Mesothelial cell of epicardium (in vitro differentiated cells): ENCODE measurements around the gene PLCB4. TPM values are rescaled to one million over a fixed set of nuclear protein-coding genes. Genes with fewer than 3 reads are reported as not detected.

Source experiments
- DNase-seq, 2 experiments: peaks; one replicate each; pipeline ENCODE4 v3.0.0; 2021; ENCODE audit warnings: low spot score in 2 of 2; ENCODE audit not compliant: unreplicated experiment in 2 of 2
- H3K27ac Mint-ChIP-seq: 2 replicates; pipeline ENCODE4 v1.8.0; 2021; ENCODE audit warnings: mixed read lengths
- H3K27me3 Mint-ChIP-seq: 2 replicates; pipeline ENCODE4 v1.8.0; 2021; ENCODE audit warnings: low read depth, mixed read lengths
- H3K36me3 Mint-ChIP-seq: 2 replicates; pipeline ENCODE4 v1.8.0; 2021; ENCODE audit warnings: mixed read lengths
- H3K4me1 Mint-ChIP-seq: 2 replicates; pipeline ENCODE4 v1.8.0; 2021; ENCODE audit warnings: mixed read lengths
- H3K4me3 Mint-ChIP-seq: 2 replicates; pipeline ENCODE4 v1.8.0; 2021; ENCODE audit warnings: mild to moderate bottlenecking, moderate library complexity, mixed read lengths
- H3K9me3 Mint-ChIP-seq: 2 replicates; pipeline ENCODE4 v1.8.0; 2021; ENCODE audit warnings: mixed read lengths
- CTCF ChIP-seq: fragments of 200-600 bp; sonication (generic); IDR thresholded peaks from one replicate; pipeline ENCODE4 v1.5.0; 2021; ENCODE audit warnings: antibody characterized with exemption; ENCODE audit not compliant: unreplicated experiment
- total RNA-seq: library from RNA; stranded (reverse); gene quantifications from 3 replicates; pipeline ENCODE4 v1.2.1, GENCODE V29; 2021

Gene PLCB4
- total RNA-seq, 1 donor from 2014 or later: 14.0 TPM

GRCh38 chr20:9427430-9428291 is 358.8 kb downstream of the PLCB4 start:
- H3K27me3 Mint-ChIP-seq: no peaks in the 10 kb centered on the region
- no peaks in the 10 kb centered on the region for H3K36me3 Mint-ChIP-seq
- H3K4me3 Mint-ChIP-seq: no peak overlapping the region
- H3K4me1 Mint-ChIP-seq: peaks cover 14% of the 10 kb centered on the region
- DNase-seq: no peak
- no peaks in the 10 kb centered on the region for H3K9me3 Mint-ChIP-seq
- no peak for TF ChIP-seq CTCF
- H3K27ac Mint-ChIP-seq: peak overlapping the region; percentile 75

- Mint-ChIP-seq H3K4me1 (peaks cover 14% of the 10 kb centered on the region), H3K27me3 (no peaks in the 10 kb centered on the region), H3K27ac (peak overlapping the region; percentile 11), H3K36me3 (no peaks in the 10 kb centered on the region), H3K4me3 (no peak overlapping the region), H3K9me3 (no peaks in the 10 kb centered on the region)
- no peak for DNase-seq
- TF ChIP-seq CTCF: no peak
Measured at GRCh38 chr20:9428292-9428607, 359.4 kb downstream of the PLCB4 start.

- H3K27me3 Mint-ChIP-seq: no peaks in the 10 kb centered on the region
- no peaks in the 10 kb centered on the region for H3K4me1 Mint-ChIP-seq
- H3K36me3 Mint-ChIP-seq: peaks cover 48% of the 10 kb centered on the region
- no peak overlapping the region for H3K27ac Mint-ChIP-seq
- no peak for TF ChIP-seq CTCF
- DNase-seq: no peak
- peaks cover 21% of the 10 kb centered on the region for H3K9me3 Mint-ChIP-seq
- H3K4me3 Mint-ChIP-seq: no peak overlapping the region
Measured at GRCh38 chr20:9439806-9440205, 370.9 kb downstream of the PLCB4 start.

- H3K4me3 Mint-ChIP-seq: no peak overlapping the region
- peaks cover 48% of the 10 kb centered on the region for H3K36me3 Mint-ChIP-seq
- DNase-seq: no peak
- H3K27ac Mint-ChIP-seq: no peak overlapping the region
- no peaks in the 10 kb centered on the region for H3K4me1 Mint-ChIP-seq
- peaks cover 21% of the 10 kb centered on the region for H3K9me3 Mint-ChIP-seq
- no peak for TF ChIP-seq CTCF
- H3K27me3 Mint-ChIP-seq: no peaks in the 10 kb centered on the region
Measured at GRCh38 chr20:9440892-9441291, 372.0 kb downstream of the PLCB4 start.

- H3K9me3 Mint-ChIP-seq: peaks cover 21% of the 10 kb centered on the region
- no peaks in the 10 kb centered on the region for H3K4me1 Mint-ChIP-seq
- no peak for DNase-seq
- H3K27ac Mint-ChIP-seq: no peak overlapping the region
- no peaks in the 10 kb centered on the region for H3K27me3 Mint-ChIP-seq
- no peak overlapping the region for H3K4me3 Mint-ChIP-seq
- no peak for TF ChIP-seq CTCF
- H3K36me3 Mint-ChIP-seq: peaks cover 43% of the 10 kb centered on the region
Measured at GRCh38 chr20:9441948-9442347, 373.1 kb downstream of the PLCB4 start.
